K562 treated with DMSO at 1 percent for 48 hours (cell line): Measurements from ENCODE around the gene RNFT2. TPM values are rescaled to one million over a fixed set of nuclear protein-coding genes. Genes with fewer than 3 reads are reported as not detected.

Source experiments
- total RNA-seq: library from RNA; unstranded; fragments of 300-600 nt; gene quantifications from 2 replicates; pipeline ENCODE4 v1.2.3, GENCODE V29; 2022; ENCODE audit warnings: low replicate concordance; ENCODE audit errors: extremely low read depth

The RNFT2 gene
- total RNA-seq, result not detected in 2 replicates

GRCh38 chr12:116737774-116738657 is at the start of gene RNFT2, which contains the start of gene SPRING1:
Gene RNFT2 (plus strand): TSS chr12:116738315. CDS start chr12:116740498, 2,183 bp downstream.
Gene SPRING1 (minus strand): TSS chr12:116738069. CDS start chr12:116737900, 169 bp downstream.

GRCh38 chr12:116881325-116881876 is 143.3 kb downstream of the RNFT2 start, which contains the start of gene HRK:
Gene HRK (minus strand): TSS chr12:116881441. CDS start chr12:116881307, 134 bp downstream.

Other genes starting within 250 kb of the RNFT2 start
- gene MAP1LC3B2, start 178.9 kb upstream of the RNFT2 start, total RNA-seq, result not detected in 2 replicates
- not detected in 2 replicates for gene SPRING1, start 246 bp upstream of the RNFT2 start, total RNA-seq
- not detected in 2 replicates for gene HRK, start 143.1 kb downstream of the RNFT2 start, total RNA-seq
- not detected in 2 replicates for gene FBXW8, start 172.6 kb downstream of the RNFT2 start, total RNA-seq